ENCODE measurements around the gene PANX1. TPM values are rescaled to one million over a fixed set of nuclear protein-coding genes. Genes with fewer than 3 reads are reported as not detected.

Gene PANX1, protein sequence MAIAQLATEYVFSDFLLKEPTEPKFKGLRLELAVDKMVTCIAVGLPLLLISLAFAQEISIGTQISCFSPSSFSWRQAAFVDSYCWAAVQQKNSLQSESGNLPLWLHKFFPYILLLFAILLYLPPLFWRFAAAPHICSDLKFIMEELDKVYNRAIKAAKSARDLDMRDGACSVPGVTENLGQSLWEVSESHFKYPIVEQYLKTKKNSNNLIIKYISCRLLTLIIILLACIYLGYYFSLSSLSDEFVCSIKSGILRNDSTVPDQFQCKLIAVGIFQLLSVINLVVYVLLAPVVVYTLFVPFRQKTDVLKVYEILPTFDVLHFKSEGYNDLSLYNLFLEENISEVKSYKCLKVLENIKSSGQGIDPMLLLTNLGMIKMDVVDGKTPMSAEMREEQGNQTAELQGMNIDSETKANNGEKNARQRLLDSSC
- 10 to 100 TPM in 5 of 6 experiments, 1 to 10 TPM in 1; 9.3 to 20.4 (median 13.7) TPM for total RNA-seq
- long read RNA-seq, result 0 reads

DNA sequence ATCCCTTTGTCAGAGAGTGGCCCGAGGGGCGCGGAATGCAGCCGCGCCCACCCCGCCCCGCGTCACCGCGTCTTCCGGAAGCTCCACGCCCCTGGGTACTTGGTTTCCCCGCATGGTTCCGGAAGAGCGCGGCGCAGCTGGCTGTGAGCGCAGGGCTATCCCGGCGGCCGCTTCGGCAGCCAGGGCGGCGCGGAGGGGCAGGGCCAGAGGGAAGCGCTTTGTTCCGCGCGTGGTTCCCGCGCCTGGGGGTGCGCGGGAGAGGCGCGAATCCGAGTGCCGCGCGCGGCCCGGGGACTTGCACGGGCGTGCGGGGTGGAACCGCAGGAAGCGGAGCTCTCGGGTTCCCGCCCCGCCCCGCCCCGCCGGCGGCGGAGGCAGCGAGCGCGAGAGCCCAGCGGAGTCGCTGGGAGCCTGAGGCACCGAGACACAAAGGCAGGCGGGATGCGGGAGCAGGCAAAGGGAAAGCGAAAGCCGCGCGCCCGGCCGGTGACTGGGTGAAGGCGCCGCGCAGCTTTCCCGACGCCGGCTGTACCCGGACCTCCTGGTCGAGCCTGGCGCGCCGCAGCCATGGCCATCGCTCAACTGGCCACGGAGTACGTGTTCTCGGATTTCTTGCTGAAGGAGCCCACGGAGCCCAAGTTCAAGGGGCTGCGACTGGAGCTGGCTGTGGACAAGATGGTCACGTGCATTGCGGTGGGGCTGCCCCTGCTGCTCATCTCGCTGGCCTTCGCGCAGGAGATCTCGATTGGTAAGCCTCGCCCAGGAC lies at the start of gene PANX1:
Gene PANX1, plus strand, starts transcription at position 96 of the 766 bp plus-strand sequence. Its CDS starts 472 bp downstream, at position 568.
- H3K36me3 ChIP-seq, result no peaks in the 10 kb centered on the region
- no peaks in the 10 kb centered on the region for H3K27me3 ChIP-seq
- H3K4me3 ChIP-seq, result peak within 1 kb of the TSS; percentile 90 to 95 (median 92)
- DNase-seq (peak; percentile 82 to 83 (median 82)), ATAC-seq (peak; percentile 67 to 86 (median 82))
- peaks cover 0 to 34% (median 15%) of the 10 kb centered on the region in 4 donors for H3K4me1 ChIP-seq
- TF ChIP-seq POLR2A (IDR thresholded peaks at IDR 0.05), result peak; percentile 91
- TF ChIP-seq, protein P1, sequence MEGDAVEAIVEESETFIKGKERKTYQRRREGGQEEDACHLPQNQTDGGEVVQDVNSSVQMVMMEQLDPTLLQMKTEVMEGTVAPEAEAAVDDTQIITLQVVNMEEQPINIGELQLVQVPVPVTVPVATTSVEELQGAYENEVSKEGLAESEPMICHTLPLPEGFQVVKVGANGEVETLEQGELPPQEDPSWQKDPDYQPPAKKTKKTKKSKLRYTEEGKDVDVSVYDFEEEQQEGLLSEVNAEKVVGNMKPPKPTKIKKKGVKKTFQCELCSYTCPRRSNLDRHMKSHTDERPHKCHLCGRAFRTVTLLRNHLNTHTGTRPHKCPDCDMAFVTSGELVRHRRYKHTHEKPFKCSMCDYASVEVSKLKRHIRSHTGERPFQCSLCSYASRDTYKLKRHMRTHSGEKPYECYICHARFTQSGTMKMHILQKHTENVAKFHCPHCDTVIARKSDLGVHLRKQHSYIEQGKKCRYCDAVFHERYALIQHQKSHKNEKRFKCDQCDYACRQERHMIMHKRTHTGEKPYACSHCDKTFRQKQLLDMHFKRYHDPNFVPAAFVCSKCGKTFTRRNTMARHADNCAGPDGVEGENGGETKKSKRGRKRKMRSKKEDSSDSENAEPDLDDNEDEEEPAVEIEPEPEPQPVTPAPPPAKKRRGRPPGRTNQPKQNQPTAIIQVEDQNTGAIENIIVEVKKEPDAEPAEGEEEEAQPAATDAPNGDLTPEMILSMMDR (IDR thresholded peaks at IDR 0.05), result no peak
- H3K9me3 ChIP-seq, result no peaks in the 10 kb centered on the region
- peak within 1 kb of the TSS; percentile 90 to 95 (median 94) for H3K27ac ChIP-seq
- intact Hi-C loops (cut with DNase I), result no loop called here
- whole genome bisulfite sequencing (ENCODE audit: insufficient coverage, low coverage, low lambda C conversion rate, missing lambda C conversion rate), result under 1% methylated on average over 57 of the region's 92 CpGs

DNA sequence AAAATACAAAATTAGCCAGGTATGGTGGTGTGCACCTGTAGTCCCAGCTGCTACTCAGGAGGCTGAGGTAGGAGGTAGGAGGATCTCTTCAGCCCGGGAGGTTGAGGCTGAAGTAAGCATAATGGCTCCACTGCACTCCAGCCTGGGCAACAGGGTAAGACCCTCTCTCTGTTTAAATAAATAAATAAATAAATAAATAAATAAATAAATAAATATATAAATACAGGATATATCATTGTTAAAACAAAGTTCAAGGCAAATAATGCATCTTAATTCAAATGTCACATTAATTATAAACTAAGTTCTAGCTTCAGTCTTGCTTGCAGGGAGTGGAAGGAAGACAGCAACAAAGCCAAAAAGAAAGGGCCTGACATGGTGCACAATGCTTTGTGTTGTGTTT lies 44.5 kb upstream of the PANX1 start:
- intact Hi-C loops (cut with DNase I), result no loop called here
- Histone ChIP-seq H3K27me3 (no peaks in the 10 kb centered on the region), H3K36me3 (no peaks in the 10 kb centered on the region), H3K4me3 (no peak overlapping the region), H3K27ac (no peak overlapping the region), H3K9me3 (no peaks in the 10 kb centered on the region), H3K4me1 (no peaks in the 10 kb centered on the region)
- DNase-seq (no peak), ATAC-seq (no peak)
- no peak for TF ChIP-seq POLR2A (IDR thresholded peaks at IDR 0.05)
- TF ChIP-seq, protein P1 (IDR thresholded peaks at IDR 0.05), result no peak
- no CpG with 5 or more reads among the region's 1 CpG for WGBS (ENCODE audit: insufficient coverage, low coverage, low lambda C conversion rate, missing lambda C conversion rate)

DNA sequence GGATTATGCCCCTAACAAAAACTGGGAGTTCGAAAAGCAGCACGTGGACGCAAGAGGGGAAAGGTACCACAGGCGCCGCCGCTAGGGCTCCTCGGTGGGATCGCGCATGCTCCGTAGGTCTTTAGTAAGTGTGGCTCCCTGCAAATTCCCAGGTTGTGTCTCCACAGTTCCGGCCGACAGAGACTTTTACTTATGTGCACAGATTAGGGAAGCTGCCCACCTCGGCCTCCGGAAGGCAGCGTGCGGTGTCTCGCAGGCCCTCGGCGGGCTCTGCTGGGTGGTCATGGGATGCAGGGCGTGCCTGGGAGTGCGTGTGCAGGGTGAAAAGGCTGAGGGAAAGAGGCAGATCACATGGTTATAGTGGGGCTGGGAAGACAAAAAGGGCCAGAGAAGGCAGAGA lies 39.7 kb upstream of the PANX1 start:
- Histone ChIP-seq H3K9me3 (no peaks in the 10 kb centered on the region), H3K4me1 (no peaks in the 10 kb centered on the region), H3K27me3 (no peaks in the 10 kb centered on the region), H3K27ac (no peak overlapping the region), H3K36me3 (no peaks in the 10 kb centered on the region), H3K4me3 (no peak overlapping the region)
- TF ChIP-seq, protein P1 (IDR thresholded peaks at IDR 0.05), result no peak
- no peak for TF ChIP-seq POLR2A (IDR thresholded peaks at IDR 0.05)
- ATAC-seq (peak in 1 of 4 donors; percentile 17), DNase-seq (no peak)
- WGBS (ENCODE audit: insufficient coverage, low coverage, low lambda C conversion rate, missing lambda C conversion rate), result 61% methylated on average over 21 of the region's 21 CpGs
- intact Hi-C loops (cut with DNase I), result no loop called here

DNA sequence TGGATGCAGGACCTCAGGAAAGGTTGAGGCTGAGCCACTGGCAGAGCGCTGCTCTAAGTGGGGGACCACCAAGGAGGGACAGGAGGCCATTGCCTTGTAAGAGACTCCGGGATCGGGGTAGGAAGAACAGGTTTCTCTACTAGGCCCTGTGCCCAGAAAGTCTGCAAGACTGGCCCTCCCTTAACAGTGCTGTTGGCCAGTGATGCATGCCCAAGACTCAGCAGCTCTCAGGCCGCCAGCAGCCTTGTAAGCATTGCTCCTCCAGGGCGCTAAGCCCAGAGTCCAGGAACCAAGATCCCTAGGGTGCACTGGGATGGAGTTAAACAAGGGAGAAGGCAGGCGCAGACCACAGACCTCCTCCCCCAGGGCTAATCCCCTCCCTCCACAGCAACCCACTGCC lies 39.3 kb upstream of the PANX1 start:
- Histone ChIP-seq H3K27ac (no peak overlapping the region), H3K9me3 (no peaks in the 10 kb centered on the region), H3K4me3 (no peak overlapping the region), H3K4me1 (no peaks in the 10 kb centered on the region), H3K27me3 (no peaks in the 10 kb centered on the region), H3K36me3 (no peaks in the 10 kb centered on the region)
- 89% methylated on average over 3 of the region's 6 CpGs for WGBS (ENCODE audit: insufficient coverage, low coverage, low lambda C conversion rate, missing lambda C conversion rate)
- DNase-seq (no peak), ATAC-seq (no peak)
- intact Hi-C loops (cut with DNase I), result no loop called here
- TF ChIP-seq, protein P1 (IDR thresholded peaks at IDR 0.05), result no peak
- no peak for TF ChIP-seq POLR2A (IDR thresholded peaks at IDR 0.05)

Data from right lobe of liver (tissue), 6 donors.